Nephron (organoid): ENCODE measurements around the gene TLR7.

ENCODE experiments used
- H3K27ac Mint-ChIP-seq, 3 experiments: 2 replicates each; pipeline ENCODE4 v1.8.0; 2020; ENCODE audit warnings: mixed read lengths in 3 of 3, mild to moderate bottlenecking in 2 of 3, moderate library complexity in 1 of 3
- H3K27me3 Mint-ChIP-seq: 2 replicates; pipeline ENCODE4 v1.8.0; 2021; ENCODE audit warnings: low read depth, mild to moderate bottlenecking, moderate library complexity, mixed read lengths
- H3K36me3 Mint-ChIP-seq: 2 replicates; pipeline ENCODE4 v1.8.0; 2020; ENCODE audit warnings: low read depth, mixed read lengths
- H3K4me1 Mint-ChIP-seq: 2 replicates; pipeline ENCODE4 v1.8.0; 2020; ENCODE audit warnings: mixed read lengths
- H3K4me3 Mint-ChIP-seq, 3 experiments: 2 replicates each; pipeline ENCODE4 v1.8.0; 2020; ENCODE audit warnings: mild to moderate bottlenecking in 3 of 3, mixed read lengths in 3 of 3, moderate library complexity in 2 of 3
- H3K9me3 Mint-ChIP-seq: 2 replicates; pipeline ENCODE4 v1.8.0; 2020; ENCODE audit warnings: mixed read lengths
- TF ChIP-seq, protein P1 (sequence below), 3 experiments: fragments of 200-600 bp; sonication (generic); IDR thresholded peaks; one replicate each; pipeline ENCODE4 v1.5.0; 2021; ENCODE audit warnings: antibody characterized with exemption in 3 of 3; ENCODE audit not compliant: unreplicated experiment in 3 of 3

The TLR7 gene

DNA sequence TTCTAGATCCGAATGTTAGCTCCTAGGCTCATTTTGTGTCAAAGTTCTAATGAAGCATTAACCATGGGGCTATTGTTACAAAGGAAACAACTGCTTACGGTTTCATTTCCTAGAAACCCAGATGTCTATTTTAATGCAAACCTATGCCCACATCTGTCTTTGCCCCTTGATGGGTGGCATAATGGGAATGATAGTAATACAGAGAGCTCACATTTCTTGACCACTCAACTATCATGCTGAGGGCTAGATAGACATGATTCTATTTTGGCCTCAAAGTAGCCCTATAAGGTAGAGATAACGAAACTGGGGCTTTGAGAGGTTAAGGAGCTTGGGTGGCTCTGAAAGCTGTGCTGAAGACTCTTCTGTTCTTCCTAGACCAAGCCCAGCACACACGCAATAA is 1.9 kb downstream of the TLR7 start:
- H3K27me3 Mint-ChIP-seq = no peaks in the 10 kb centered on the region
- peaks cover 9% of the 10 kb centered on the region for H3K4me1 Mint-ChIP-seq
- H3K9me3 Mint-ChIP-seq = peaks cover 19% of the 10 kb centered on the region
- TF ChIP-seq, protein P1, sequence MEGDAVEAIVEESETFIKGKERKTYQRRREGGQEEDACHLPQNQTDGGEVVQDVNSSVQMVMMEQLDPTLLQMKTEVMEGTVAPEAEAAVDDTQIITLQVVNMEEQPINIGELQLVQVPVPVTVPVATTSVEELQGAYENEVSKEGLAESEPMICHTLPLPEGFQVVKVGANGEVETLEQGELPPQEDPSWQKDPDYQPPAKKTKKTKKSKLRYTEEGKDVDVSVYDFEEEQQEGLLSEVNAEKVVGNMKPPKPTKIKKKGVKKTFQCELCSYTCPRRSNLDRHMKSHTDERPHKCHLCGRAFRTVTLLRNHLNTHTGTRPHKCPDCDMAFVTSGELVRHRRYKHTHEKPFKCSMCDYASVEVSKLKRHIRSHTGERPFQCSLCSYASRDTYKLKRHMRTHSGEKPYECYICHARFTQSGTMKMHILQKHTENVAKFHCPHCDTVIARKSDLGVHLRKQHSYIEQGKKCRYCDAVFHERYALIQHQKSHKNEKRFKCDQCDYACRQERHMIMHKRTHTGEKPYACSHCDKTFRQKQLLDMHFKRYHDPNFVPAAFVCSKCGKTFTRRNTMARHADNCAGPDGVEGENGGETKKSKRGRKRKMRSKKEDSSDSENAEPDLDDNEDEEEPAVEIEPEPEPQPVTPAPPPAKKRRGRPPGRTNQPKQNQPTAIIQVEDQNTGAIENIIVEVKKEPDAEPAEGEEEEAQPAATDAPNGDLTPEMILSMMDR (IDR thresholded peaks at IDR 0.05; ENCODE audit: unreplicated experiment in 3 of 3) = no peak
- no peaks in the 10 kb centered on the region for H3K36me3 Mint-ChIP-seq
- H3K27ac Mint-ChIP-seq = no peak overlapping the region
- H3K4me3 Mint-ChIP-seq = no peak overlapping the region

DNA sequence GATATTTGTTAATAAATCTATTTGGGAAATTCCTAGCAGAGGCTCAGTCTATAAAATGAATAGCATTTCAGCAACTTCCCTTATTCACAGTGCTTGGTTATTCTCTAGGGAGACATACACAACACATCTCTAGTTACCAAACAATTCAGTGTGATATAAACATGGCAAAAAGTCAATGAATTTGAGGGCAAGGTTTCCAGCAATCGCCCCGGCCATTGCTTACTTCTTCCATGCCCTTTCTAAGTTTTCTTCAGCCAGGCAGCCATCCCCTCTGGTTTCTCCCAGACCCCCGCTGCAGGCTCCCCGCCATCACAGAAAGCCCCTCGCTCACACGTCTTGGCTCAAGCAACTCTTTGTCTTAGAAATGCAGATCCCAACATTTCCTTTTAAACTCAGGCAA is 4.4 kb downstream of the TLR7 start:
- Mint-ChIP-seq H3K36me3 (no peaks in the 10 kb centered on the region), H3K27ac (no peak overlapping the region), H3K27me3 (no peaks in the 10 kb centered on the region), H3K4me3 (no peak overlapping the region), H3K9me3 (peaks cover 13% of the 10 kb centered on the region), H3K4me1 (peaks cover 9% of the 10 kb centered on the region)
- TF ChIP-seq, protein P1 (IDR thresholded peaks at IDR 0.05; ENCODE audit: unreplicated experiment in 3 of 3) = no peak

DNA sequence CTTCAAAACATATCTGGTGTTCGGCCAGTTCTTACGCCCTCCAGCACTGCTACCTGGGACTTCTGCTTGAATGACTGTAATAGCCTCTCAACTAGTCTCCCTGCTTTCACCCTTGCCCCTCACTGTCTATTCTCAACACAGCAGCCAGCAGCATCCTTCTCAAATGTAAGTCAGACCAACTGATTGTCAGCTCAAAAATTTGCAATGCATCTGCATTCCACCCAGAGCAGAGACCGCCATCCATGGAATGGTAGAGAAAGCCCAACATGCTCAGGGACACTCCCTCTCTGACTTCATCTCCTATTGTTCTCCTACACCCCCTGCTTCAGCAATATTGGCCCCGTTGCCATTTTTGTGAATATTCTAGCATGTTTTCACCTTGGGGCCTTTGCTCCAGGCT is 5.9 kb downstream of the TLR7 start:
- TF ChIP-seq, protein P1 (IDR thresholded peaks at IDR 0.05; ENCODE audit: unreplicated experiment in 3 of 3) = no peak
- H3K4me3 Mint-ChIP-seq = no peak overlapping the region
- no peaks in the 10 kb centered on the region for H3K27me3 Mint-ChIP-seq
- H3K4me1 Mint-ChIP-seq = peaks cover 11% of the 10 kb centered on the region
- H3K27ac Mint-ChIP-seq = no peak overlapping the region
- H3K36me3 Mint-ChIP-seq = no peaks in the 10 kb centered on the region
- peaks cover 12% of the 10 kb centered on the region for H3K9me3 Mint-ChIP-seq

DNA sequence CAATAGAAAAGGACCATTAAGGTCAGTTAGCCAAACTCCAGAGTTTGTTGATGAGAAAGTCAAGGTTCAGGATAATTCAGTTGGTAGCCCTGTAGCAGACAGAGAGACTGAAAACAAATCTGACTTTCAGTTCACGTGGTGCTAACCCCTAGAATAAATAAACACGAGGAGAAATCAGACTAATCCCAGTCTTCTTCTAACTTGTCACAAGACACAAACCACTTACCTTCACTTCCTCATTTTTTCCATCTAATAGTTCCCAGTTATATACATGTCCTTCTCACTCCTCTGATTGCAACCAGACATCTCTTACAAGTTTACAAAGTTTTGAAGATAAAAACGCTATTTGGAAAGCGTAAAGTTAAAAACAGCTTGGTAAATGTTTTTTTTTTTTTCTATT is 7.7 kb downstream of the TLR7 start:
- Mint-ChIP-seq H3K27me3 (peaks cover 3% of the 10 kb centered on the region), H3K36me3 (no peaks in the 10 kb centered on the region), H3K27ac (no peak overlapping the region), H3K4me3 (no peak overlapping the region), H3K9me3 (peaks cover 4% of the 10 kb centered on the region), H3K4me1 (peaks cover 7% of the 10 kb centered on the region)
- TF ChIP-seq, protein P1 (IDR thresholded peaks at IDR 0.05; ENCODE audit: unreplicated experiment in 3 of 3) = no peak

DNA sequence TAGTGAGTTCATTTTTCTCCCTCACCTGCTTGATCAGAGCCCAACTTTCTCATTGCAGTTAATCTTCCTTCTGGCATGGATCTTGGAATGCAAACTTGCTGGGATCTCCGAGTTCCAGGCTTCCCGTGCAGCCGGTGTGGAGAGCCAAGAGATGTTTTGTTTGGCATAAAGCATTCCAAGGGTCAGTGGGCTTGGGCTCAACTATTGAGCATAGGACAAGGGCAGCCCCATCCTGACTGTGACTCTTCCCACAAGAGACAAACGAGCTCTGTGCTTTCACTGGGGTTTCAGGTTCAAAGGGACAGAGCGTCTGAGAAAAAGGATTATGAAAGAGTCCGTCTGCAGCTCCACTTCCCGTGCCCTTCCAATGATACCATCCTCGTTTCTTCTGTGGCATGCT is 10.5 kb downstream of the TLR7 start:
- no peak overlapping the region for H3K4me3 Mint-ChIP-seq
- peaks cover 5% of the 10 kb centered on the region for H3K9me3 Mint-ChIP-seq
- TF ChIP-seq, protein P1 (IDR thresholded peaks at IDR 0.05; ENCODE audit: unreplicated experiment in 3 of 3) = no peak
- H3K4me1 Mint-ChIP-seq = peaks cover 7% of the 10 kb centered on the region
- H3K27ac Mint-ChIP-seq = peak overlapping the region; percentile 24 to 32 (median 26)
- H3K36me3 Mint-ChIP-seq = no peaks in the 10 kb centered on the region
- peaks cover 4% of the 10 kb centered on the region for H3K27me3 Mint-ChIP-seq

DNA sequence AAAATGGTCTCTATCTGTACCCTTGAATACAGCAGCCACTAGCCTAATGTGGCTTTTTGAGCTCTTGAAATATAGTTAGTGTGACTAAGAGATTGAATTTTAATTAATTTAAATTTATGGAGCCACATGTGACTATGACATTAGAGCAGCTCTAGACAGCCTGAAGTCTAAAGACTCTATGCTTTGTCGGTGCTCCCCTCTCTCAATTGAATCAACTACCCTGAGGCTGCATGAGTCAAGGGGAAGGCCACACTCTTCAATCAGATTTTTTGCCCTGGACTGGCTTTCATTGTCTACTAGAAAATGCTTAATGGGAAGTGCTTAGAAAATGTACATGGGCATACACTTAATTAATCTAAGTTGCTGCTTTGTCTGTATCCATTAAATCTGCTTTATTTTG is 11.7 kb downstream of the TLR7 start:
- TF ChIP-seq, protein P1 (IDR thresholded peaks at IDR 0.05; ENCODE audit: unreplicated experiment in 3 of 3) = no peak
- Mint-ChIP-seq H3K27ac (no peak overlapping the region), H3K9me3 (peaks cover 5% of the 10 kb centered on the region), H3K36me3 (no peaks in the 10 kb centered on the region), H3K27me3 (peaks cover 8% of the 10 kb centered on the region), H3K4me3 (no peak overlapping the region), H3K4me1 (peaks cover 7% of the 10 kb centered on the region)
